Activated CD8-positive, alpha-beta memory T cell treated with anti-CD3 and anti-CD28 coated beads for 1 hour (primary cell): ENCODE results near the gene CRYL1.

Experiments used
- DNase-seq, 2 donors: peaks; one replicate each; pipeline ENCODE4 v3.0.0-alpha.2; 2020; ENCODE audit warnings: low read depth in 1 of 2; ENCODE audit errors: extremely low read depth in 1 of 2

The CRYL1 gene, protein sequence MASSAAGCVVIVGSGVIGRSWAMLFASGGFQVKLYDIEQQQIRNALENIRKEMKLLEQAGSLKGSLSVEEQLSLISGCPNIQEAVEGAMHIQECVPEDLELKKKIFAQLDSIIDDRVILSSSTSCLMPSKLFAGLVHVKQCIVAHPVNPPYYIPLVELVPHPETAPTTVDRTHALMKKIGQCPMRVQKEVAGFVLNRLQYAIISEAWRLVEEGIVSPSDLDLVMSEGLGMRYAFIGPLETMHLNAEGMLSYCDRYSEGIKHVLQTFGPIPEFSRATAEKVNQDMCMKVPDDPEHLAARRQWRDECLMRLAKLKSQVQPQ

DNA sequence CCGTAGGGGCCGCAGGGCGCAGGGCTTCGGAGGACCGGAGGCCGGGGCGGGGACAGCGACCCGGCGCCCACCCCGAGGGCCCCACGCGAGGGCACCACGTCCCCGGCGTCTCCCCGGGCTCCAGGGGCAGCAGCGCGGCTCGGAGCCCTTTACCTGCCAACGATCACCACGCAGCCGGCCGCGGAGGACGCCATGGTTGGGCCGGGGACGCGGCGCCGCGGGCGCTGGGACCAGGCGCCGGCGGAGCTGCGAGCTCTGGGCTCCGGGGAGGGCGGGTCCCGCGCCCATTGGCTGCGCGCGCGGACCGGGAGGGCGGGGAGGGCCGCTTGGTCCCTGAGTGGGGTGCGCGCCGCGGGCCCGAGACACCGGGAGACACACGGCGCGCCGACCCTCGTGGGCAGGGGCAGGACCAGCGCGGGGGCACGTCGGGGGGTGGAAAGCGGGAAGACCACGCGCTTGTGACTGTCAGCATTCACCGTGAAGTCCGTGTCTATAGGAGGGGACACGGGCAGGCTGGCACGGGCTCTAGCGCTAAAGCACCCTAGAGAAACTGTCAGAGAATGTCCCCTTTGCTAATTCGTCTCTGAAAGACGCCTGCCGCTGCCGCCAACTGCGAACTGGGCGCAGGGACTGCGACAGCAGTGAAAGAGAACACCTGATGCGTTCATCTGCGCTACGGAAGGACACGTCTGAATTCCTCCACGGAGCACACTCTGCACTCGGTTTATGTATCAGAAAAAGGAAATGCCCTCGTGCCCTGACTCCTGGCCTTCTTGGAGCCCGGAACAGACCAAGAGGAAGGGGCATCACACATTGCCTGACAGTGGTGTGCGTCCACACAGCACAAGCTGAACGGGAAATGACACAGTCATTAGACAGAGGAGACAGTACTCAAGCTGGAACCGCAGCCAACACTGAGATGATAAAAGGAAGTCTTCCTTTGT, at the start of gene CRYL1:
CRYL1 (minus strand) TSS at position 257 of the 944 bp plus-strand sequence; CDS start at position 194, 63 bp downstream.
- DNase-seq, result peak; percentile 28 to 62

GRCh38 chr13:20573636-20574035, 48.0 kb upstream of the CRYL1 start:
- DNase-seq, result no peak

DNA sequence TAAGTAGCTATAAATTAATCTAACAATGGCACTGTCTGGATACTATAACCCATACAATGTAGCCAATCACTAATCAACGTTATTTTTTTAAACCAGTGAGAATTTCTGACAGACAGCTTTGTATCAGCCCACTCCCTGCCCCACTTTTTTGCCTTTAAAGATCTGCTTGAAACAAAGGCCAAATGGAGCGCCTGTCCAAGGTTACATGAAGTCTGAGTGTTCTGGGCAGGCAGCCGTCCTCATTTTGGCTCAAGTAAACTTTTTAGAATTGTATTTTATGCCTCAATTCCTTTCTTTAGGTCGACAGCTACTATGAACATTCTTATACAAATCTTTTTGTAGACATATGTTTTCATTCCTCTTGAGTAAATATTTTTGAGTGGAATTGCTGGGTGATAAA, 47.5 kb upstream of the CRYL1 start:
- DNase-seq, result no peak

GRCh38 chr13:20571676-20572075, 46.0 kb upstream of the CRYL1 start:
- no peak for DNase-seq

GRCh38 chr13:20570517-20570916, 44.9 kb upstream of the CRYL1 start:
- DNase-seq, result no peak

DNA sequence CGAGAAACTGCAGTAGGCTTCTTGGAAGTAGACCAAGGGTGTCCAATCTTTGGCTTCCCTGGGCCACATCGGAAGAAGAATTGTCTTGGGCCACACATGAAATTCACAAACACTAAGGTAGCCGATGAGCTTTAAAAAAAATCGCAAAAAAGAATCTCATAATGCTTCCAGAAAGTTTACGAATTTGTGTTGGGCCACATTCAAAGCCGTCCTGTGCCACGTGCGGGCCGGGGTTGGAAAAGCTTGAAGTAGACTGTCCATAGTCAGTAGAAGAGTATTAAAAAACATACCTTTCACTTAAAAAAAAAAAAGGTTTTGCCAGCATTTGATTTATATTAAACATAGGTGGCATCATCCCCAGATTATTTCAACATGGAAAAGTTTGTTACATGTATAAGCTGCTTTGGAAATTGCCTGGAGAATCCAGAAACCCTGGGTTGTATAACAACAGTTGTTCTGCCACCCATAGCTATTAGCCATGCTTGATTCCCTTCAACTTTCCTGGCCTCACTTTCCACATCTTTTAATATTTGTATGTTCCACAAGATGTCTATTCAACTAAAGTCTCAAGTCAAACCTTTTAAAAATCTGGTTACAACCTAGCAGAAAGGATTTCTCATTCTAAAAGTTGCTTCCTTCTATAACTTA, 42.3 kb upstream of the CRYL1 start:
- no peak for DNase-seq

GRCh38 chr13:20566898-20567874, 41.5 kb upstream of the CRYL1 start, which contains the start of gene IFT88:
IFT88 (plus strand) TSS chr13:20567157; CDS start chr13:20574386, 7,229 bp downstream.
- DNase-seq, result peak; percentile 53 to 75

DNA sequence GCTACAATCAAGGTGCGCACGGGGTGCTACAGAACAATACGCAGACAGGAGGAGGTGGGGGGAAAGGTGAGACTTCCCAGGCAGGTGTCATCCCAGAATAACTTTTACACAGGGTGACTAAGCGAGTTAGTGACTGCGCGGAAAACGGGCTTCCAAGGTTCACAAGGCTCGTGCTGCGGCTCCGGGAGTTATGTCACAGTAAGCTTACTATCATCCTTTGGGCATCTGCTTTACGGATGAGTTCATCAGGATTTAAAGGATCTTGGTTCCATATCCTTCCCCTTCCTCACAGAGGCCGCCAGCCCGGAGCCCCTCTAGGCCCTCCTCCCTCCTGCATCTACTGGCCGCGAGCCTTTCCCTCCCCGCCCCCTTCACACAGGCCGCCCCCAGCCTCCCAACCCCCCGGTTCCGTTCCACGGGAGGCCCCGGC, 40.8 kb upstream of the CRYL1 start:
- DNase-seq, result peak in 1 of 2 donors; percentile 4

- no peak for DNase-seq
Measured at GRCh38 chr13:20565115-20565736, 39.6 kb upstream of the CRYL1 start.

DNA sequence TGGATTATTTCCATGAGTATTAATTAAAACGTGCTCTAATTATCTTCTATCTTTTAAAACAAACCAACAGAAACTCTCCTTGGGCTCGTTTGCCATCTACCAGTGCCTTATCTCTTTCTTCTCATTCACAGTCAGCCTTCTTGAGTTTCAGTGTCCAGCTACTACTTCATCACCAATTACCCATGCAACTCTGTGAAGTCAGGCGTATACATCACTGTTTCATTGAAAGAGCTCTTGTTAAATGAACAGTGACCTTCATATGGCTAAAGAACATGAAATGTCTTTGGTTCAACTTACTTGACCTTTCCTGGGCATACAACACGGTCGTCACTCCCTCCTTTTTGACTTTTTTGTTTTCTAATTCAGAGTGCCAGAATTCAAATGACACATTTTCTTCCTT, 36.1 kb upstream of the CRYL1 start:
- no peak for DNase-seq

DNA sequence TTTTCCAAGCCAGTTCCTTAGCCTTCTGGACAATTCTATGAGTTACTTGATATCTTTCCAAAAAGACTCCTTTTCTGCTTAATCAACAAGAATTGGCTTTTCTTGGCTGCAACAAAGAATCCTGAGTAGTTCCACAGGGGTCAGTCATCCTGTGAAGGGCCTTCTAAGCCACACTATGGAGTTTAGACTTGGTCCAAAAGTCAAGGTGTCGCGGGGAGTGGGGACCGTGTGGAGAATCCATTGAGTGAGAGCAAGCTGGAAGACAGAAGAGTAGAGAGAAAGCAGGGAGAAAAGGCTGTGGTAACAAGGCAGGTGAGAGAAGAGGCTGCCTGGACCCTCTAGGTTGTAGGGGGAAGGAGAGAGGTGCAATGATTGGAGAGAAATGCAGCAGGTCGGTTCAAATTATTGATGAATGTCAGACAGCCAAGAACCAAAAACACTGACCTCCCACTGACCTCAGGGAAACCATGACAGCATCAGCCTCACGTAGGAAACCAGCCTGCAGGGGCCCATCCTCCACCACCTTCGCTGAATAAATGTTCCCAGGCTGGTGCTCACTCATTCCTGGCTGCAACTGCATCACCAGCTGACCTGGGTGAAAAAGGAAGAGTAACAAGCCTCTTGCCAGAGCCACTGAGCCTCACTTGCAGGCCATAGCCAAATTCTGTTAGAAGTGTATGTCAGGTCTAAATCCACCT, 34.2 kb upstream of the CRYL1 start:
- DNase-seq, result no peak

- no peak for DNase-seq
Measured at GRCh38 chr13:20558982-20559381, 33.3 kb upstream of the CRYL1 start.

- DNase-seq, result no peak
Measured at GRCh38 chr13:20553311-20553710, 27.7 kb upstream of the CRYL1 start.

DNA sequence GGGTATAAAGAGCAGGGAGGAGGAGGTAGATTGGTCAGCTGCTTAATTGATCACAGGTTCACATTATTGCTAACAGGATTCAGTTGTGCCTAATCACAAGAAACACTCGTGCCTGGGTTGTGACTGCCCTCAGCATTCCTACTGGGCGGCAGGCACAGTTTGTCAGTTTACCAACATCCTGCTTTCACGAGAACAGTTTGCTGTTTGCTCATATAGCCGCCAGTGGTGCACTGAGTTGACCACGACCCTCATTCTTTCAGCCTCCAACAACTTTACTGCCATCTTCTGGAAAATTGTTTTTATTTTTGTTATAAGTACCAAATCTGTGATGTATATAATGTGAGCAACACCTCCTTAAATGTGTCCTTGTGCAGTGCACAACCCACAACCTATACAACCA, 25.1 kb upstream of the CRYL1 start:
- DNase-seq, result no peak

DNA sequence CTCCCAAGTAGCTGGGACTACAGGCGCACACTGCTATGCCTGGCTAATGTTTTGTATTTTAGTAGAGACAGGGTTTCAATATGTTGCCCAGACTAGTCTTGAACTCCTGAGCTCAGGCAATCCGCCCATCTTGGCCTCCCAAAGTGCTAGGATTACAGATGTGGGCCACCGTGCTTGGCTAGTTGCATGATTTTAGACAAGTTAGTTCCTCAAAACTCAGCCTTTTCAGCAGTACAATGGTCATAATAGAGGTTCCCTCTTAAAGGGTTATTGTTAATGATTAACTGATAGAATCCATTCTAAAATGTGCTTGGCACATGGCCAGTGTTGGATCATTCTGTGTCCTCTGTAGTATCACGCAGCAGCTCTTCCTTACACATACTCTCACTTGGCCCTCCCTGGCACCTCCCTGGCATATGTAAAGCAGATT, 21.8 kb upstream of the CRYL1 start:
- no peak for DNase-seq

DNA sequence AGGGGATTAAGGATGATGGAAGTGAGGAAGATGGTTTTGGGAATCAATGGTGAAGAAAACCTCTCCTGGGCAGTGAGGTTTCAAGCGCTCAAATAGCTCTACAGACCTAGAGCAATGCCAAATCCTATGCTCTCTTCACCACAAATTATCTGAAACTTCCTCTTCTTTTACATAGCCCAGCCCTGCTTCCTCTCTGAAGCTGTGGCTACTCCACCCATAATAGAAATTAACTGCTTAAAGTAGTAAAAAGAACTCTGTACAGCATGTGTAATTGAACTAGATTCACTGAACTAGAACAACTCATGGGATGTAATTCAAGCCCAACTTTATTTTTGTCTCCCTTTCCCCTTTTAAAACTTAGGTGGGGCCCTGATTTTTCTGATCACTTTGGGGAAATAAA, 20.9 kb upstream of the CRYL1 start:
- no peak for DNase-seq

GRCh38 chr13:20544201-20544923, 18.7 kb upstream of the CRYL1 start:
- no peak for DNase-seq

DNA sequence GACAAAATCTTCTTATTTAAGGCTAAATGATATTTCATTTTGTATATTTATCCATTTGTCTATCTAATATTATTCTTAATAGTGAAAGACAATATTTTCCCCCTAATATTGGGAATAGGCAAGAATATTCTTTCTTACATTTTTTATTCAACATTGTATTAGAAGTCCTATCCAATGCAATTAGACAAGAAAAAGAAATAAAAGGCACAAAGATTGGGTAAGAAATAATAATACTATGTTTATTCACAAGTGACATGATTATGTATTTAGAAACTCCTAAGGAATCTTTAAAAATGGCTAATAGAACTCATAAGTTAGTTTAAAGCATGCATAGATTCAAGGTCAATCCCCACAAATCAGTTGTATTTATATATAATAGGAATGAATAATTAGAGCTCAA, 11.3 kb upstream of the CRYL1 start:
- no peak for DNase-seq
